GM13977 (cell line): Measurements from ENCODE around the gene POLDIP3.
"Not testable (repeated sequence)": the region's sequence is repeated elsewhere in the genome, so short reads cannot be mapped to it uniquely, and the experiment has no call there.

Source experiments
- DNase-seq: peaks from one replicate; pipeline ENCODE4 v3.0.0; 2012; ENCODE audit warnings: low spot score
- in situ Hi-C: fragments of 300-500 bp; cut with MboI; formaldehyde crosslinking; loops from one replicate; pipeline ENCODE4 v1.12.0; 2022; ENCODE audit warnings: low sequenced_read_pairs, low pct_unique_long_range_greater_than_20kb, mixed read lengths, inconsistent platforms; ENCODE audit not compliant: unreplicated experiment
- TF ChIP-seq, protein P1 (sequence below): IDR thresholded peaks from 2 replicates; pipeline ENCODE4 v1.5.1; 2012; ENCODE audit warnings: mild to moderate bottlenecking, control low read depth; ENCODE audit not compliant: insufficient read depth; ENCODE audit errors: extremely low read depth, missing control alignments

POLDIP3 gene

DNA sequence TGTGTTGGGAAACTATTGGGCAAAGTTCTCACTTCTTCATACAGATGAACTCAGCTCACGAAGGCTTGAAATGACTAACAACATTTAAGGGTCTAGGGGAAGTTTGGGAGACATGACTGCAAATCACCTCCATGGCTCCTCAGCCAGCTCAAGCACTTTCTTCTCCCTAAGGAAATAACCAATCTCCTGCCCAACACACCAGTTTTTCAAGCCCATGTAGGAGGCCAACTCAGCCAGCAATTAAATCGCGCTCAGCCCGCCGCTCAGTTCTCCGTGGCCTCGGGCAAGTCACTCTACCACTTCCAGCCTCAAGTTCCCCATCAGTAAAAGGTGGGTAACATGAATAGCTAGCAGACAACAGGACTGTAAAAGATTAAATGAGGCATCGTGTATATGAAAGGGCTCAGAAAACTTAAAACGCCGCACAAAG, 796 bp downstream of the POLDIP3 start:
- TF ChIP-seq, protein P1, sequence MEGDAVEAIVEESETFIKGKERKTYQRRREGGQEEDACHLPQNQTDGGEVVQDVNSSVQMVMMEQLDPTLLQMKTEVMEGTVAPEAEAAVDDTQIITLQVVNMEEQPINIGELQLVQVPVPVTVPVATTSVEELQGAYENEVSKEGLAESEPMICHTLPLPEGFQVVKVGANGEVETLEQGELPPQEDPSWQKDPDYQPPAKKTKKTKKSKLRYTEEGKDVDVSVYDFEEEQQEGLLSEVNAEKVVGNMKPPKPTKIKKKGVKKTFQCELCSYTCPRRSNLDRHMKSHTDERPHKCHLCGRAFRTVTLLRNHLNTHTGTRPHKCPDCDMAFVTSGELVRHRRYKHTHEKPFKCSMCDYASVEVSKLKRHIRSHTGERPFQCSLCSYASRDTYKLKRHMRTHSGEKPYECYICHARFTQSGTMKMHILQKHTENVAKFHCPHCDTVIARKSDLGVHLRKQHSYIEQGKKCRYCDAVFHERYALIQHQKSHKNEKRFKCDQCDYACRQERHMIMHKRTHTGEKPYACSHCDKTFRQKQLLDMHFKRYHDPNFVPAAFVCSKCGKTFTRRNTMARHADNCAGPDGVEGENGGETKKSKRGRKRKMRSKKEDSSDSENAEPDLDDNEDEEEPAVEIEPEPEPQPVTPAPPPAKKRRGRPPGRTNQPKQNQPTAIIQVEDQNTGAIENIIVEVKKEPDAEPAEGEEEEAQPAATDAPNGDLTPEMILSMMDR, result no peak
- in situ Hi-C loops, result no loop called here
- DNase-seq, result no peak

DNA sequence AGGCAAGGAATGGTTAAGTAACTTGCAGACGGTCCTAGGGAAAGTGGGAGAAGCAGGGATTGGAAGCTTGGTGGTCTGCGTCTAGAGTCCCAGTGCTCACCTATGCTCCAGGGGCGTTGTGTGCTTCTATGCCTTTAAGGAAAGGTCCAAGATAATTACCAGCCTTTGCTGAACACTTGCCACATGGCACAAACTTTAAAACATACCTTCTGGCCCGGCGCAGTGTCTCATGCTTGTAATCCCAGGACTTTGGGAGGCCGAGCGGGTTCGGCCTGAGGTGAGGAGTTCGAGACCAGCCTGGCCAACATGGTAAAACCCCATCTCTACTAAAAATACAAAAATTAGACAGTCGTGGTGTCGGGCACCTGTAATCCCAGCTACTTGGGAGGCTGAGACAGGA, 2.3 kb downstream of the POLDIP3 start:
- DNase-seq, result no peak
- in situ Hi-C loops, result no loop called here
- TF ChIP-seq, protein P1, result no peak

DNA sequence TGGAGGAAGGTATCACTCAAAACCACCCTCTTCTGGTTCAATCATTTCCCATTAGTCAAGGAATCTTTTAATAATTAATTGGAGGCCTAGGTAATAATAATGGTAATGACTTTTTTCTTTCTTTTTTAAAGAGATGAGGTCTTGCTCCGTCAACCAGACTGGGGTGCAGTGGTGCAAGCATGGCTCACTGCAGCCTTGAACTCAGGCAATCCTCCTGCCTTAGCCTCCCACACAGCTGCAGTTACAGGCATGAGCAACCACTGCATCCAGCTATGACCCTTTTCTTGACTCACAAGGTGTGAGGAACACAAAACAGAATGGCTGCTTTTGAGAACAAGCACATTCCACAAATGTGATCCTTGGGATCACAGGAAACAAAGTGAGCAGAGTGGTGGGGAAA, 3.6 kb downstream of the POLDIP3 start:
- TF ChIP-seq, protein P1, result no peak
- no peak for DNase-seq
- in situ Hi-C loops, result no loop called here

GRCh38 chr22:42610186-42610585, 4.5 kb downstream of the POLDIP3 start:
- no peak for DNase-seq
- TF ChIP-seq, protein P1, result no peak
- in situ Hi-C loops, result no loop called here

GRCh38 chr22:42608823-42609361, 5.8 kb downstream of the POLDIP3 start:
- no peak for DNase-seq
- TF ChIP-seq, protein P1, result no peak

DNA sequence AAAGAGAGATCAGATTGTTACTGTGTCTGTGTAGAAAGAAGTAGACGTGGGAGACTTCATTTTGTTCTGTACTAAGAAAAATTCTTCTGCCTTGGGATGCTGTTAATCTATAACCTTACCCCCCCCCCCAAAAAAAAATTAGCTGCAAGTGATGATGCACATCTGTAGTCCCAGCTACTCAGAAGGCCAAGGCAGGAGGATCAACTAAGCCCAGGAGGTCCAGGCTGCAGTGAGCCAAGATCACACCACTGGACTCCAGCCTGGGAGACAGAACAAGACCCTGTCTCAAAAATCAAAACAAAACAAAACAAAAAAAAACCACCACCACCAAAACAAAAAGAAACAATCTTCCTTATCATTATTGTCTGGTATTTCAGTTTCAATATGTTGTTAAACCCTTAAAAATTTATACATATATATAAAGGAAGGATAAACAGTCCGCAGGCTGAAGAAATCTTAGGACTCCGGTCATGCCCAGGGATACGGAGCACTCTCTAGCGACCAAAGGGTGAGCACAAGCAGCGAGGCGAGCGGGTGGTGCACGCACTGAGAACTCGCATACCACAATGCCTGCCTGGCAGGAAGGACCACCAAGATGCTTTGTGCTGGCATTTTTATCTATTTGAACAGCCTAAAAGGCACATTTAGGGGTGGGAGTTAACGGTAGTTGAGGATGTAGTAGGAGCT, 6.4 kb downstream of the POLDIP3 start:
- DNase-seq, result no peak

More at GRCh38 chr22:42608823-42609361, 5.8 kb downstream of the POLDIP3 start:
- in situ Hi-C loops, result no loop called here

DNA sequence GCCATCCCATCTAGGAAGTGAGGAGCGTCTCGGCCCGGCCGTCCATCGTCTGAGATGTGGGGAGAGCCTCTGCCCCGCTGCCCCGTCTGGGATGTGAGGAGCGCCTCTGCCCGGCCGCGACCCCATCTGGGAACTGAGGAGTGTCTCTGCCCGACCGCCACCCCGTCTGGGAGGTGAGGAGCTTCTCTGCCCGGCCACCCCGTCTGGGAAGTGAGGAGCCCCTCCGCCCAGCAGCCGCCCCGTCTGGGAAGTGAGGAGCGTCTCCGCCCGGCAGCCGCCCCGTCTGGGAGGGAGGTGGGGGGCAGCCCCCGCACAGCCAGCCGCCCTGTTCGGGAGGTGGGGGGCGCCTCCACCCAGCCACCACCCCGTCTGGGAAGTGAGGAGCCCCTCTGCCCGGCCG, 7.0 kb downstream of the POLDIP3 start:
- DNase-seq, in situ Hi-C loops: not testable (repeated sequence)

More for the DNA sequence above, 6.4 kb downstream of the POLDIP3 start:
- TF ChIP-seq, protein P1, result no peak
- in situ Hi-C loops, result no loop called here
